Sigmoid colon (tissue), 4 donors: ENCODE results near the gene ITGB8.

Source experiments
- EP300 ChIP-seq, 4 donors: sonication (generic); formaldehyde crosslinking; IDR thresholded peaks; one replicate each; pipeline ENCODE4 v1.6.1; 2017; ENCODE audit warnings: antibody characterized with exemption in 4 of 4
- POLR2A ChIP-seq, 2 donors: fragments of 450-650 bp; IDR thresholded peaks; one replicate each; pipeline ENCODE4 v1.6.1; 2016; ENCODE audit warnings: antibody characterized with exemption in 2 of 2, mild to moderate bottlenecking in 2 of 2, moderate library complexity in 2 of 2

DNA sequence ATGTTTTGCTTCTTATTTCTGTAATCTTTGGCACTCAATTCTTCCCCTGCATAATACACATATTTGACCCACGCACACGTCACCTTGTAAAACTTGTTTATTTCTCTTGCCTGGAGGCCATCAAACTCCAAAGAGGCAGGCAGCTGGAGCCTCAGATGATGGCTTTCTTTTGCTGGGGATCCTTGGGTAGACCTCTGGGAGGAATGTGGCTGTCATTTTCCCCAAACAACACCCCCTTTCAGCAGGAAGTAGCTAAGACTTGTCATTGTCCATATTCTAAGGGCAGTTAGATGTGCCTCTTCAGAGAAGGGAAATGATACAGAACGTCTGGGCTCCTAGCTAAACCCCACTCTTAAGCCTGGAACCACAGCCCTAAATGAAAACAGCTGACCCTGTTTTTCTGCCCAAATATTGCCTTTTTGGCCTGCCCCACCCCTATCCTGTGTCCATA lies 111.3 kb downstream of the ITGB8 start:
- TF ChIP-seq POLR2A (IDR thresholded peaks at IDR 0.05) = no peak
- TF ChIP-seq EP300 (IDR thresholded peaks at IDR 0.05) = no peak
